Inflammatory macrophage treated with lipopolysaccharide for 1 hour (primary cell): ENCODE results near the gene CMC4.

ENCODE experiments used
- DNase-seq, 2 donors: peaks; one replicate each; pipeline ENCODE4 v3.0.0-alpha.2; 2020 to 2022

CMC4 gene

GRCh38 chrX:155052738-155053498 is 18.0 kb downstream of the CMC4 start:
- no peak for DNase-seq

GRCh38 chrX:155048977-155049619 is 21.8 kb downstream of the CMC4 start:
- DNase-seq = peak; percentile 34 to 44

DNA sequence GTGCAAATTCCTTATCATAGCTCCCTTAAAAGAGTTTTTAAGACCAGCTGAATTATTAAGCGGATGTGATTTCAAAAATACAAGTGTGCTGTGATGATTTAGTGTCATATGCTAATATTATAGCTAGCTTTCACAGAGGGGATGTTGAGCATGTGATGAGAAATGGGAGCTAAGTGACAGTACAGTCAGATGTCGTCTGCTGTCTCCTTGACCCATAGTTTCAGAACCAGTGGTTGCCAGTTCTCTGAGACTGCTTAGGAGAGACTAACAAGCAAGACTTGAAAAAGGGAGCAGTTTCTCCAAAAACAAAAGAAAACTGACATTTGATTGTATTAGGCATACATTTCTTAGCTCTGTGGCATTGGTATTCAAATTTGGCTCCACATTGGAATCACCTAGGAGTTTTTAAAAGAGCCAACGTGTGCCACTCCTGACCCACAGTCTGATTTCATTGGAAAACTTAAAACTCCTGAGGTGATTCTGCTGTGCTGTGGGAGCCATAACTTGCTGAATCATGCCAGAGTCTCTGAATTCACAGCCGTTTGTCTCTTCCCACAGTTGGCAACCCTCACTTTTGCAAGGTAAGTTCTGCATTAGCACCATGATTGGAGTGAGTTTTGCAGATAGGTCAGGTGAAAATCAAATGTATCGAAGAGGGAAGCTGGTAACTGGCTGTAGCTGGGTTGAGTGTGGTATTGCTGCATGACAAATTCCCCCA is 24.0 kb downstream of the CMC4 start:
- DNase-seq = no peak

- no peak for DNase-seq
Measured at GRCh38 chrX:155046129-155046810, 24.7 kb downstream of the CMC4 start.

- no peak for DNase-seq
Measured at GRCh38 chrX:155035688-155036087, 35.2 kb downstream of the CMC4 start.

- no peak for DNase-seq
Measured at GRCh38 chrX:155031657-155032056, 39.3 kb downstream of the CMC4 start.

DNA sequence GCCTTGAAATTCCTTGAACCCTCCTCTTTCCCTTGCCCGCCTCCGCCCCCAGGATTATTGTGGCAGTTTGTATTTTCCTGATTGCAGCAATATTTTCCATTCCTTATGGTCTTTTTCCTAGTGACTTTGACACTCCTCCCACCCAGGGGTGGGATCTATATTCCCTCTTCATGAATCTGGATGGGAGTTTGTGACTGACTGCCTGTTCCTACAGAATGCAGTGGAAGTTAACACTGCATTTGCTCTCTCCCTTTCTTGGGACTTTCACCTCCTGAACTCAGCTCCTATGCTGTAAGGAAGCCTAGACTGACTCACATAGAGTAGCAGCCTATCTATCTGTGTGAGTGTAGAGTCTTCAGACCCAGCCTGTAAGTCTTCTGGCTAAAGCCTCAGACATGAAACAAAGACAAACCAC is 42.1 kb downstream of the CMC4 start:
- peak; percentile 36 to 54 for DNase-seq

DNA sequence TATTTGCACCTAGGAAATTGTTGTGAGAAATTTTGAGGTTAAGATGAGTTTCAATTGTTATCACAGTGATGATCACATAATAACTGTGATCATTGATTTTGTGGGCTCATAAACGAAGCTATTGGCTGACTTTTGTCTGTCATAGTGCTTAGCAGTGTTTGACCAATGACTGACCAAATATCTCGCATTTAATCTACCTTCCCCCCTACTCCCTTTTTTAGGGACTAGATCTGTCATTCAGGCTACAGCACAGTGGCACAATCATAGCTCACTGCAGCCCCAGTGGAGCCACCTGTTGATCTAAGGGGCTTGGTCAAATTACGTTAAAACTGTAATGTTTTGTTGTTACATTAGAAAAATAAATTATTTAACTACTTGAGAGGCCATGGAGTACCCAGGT is 42.8 kb downstream of the CMC4 start:
- DNase-seq = no peak

- DNase-seq = peak; percentile 63 to 79
Measured at GRCh38 chrX:155027509-155028066, 43.3 kb downstream of the CMC4 start.

- DNase-seq = peak; percentile 86 to 89
Measured at GRCh38 chrX:155026727-155027508, 44.0 kb downstream of the CMC4 start, which contains the start of gene FUNDC2. Gene FUNDC2, plus strand, starts transcription at chrX:155026844. Its CDS starts 95 bp downstream, at chrX:155026939.

DNA sequence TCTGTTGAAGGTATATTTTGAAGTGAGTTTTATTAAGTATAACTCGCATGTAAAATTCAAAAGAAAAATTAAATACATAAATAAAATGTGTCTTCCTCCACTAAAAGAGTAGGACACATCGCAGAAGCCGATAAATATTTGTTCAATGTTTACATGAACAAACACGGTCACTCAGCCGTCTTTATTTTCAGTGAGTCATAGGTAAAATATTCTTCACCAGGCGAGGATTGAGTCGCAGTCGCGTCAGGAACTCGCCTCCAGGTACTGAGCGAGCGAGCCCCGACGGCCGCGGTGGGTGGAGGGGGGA is 44.6 kb downstream of the CMC4 start:
- DNase-seq = no peak

DNA sequence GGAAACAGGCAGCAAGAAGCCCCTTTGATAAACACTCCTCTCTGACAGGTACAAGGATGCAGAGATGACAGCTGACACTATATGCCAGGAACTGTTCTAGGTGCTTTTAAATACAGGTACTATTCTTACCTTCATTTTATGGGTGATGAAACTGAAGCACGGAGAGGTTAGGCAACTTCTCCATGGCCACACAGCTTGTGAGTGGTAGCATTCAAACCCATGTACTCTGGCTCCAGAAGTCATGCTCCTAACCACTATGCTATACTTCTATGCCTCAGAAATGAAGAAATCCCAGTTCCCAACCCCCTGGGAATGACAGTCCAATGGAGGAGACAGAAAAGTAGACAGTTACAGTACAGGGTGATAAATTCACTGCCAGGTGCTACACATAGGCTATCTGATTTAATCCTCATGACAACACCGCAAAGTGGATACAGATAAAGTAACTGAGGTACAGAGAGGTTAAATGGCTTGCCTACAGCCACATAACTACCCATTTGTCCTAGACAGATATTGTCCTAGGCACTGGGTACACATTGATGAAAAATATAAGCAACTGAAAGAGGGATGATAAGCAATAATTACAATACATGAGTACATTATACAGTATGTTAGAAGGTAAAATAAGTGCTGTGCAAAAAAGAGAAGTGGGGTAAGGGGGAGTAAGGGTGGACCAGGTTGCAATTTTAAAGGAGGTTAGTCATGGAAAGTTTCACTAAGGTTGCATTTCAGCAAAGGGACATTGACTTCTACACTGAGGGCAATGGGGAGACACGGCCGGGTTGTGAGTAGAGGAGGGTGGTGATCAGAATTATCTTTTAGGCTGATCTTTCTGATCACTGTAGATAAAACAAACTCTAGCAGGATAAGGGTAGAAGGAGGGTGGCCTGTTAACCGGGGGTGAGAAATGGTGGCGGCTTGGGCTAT is 46.8 kb downstream of the CMC4 start:
- no peak for DNase-seq

GRCh38 chrX:155022585-155022984 is 48.4 kb downstream of the CMC4 start, which contains the start of gene F8:
Gene F8, minus strand, starts transcription at chrX:155022723. Its CDS starts 171 bp downstream, at chrX:155022552.
- peak; percentile 13 to 35 for DNase-seq

DNA sequence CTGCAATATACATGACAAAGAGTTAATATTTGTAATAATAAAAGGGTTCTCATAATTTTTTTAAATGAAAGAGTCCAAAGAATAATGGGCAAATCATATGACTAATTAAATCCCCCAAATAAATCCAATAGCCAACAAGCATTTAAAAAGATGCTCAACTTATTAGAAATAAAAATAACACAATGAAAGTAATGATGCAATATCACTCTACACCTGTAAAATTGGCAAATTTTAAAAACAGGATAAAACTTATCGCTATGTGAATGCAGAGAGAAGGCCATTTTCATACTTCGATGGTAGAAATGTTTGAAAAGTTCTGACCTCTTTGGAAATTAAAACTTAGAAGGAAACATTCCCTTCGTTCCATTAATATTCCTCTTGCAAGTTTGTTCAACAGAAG is 50.3 kb downstream of the CMC4 start:
- DNase-seq = no peak
